Fibroblast of mammary gland (primary cell): ENCODE data around the gene C2CD2.
"Not testable (repeated sequence)": the region's sequence is repeated elsewhere in the genome, so short reads cannot be mapped to it uniquely, and the experiment has no call there.

ENCODE experiments used
- DNase-seq: peaks from one replicate; pipeline ENCODE4 v3.0.0-alpha.2; 2010; ENCODE audit warnings: low read depth
- H3K4me3 ChIP-seq: 2 replicates; pipeline ENCODE4 v1.5.1; 2011; ENCODE audit warnings: low read depth, mild to moderate bottlenecking, low read length, moderate library complexity; ENCODE audit not compliant: control insufficient read depth
- CTCF ChIP-seq: conservative IDR thresholded peaks from 2 replicates; pipeline ENCODE4 v1.5.1; 2011; ENCODE audit warnings: low read depth, low read length, inconsistent platforms; ENCODE audit not compliant: control insufficient read depth, insufficient read depth

The C2CD2 gene

DNA sequence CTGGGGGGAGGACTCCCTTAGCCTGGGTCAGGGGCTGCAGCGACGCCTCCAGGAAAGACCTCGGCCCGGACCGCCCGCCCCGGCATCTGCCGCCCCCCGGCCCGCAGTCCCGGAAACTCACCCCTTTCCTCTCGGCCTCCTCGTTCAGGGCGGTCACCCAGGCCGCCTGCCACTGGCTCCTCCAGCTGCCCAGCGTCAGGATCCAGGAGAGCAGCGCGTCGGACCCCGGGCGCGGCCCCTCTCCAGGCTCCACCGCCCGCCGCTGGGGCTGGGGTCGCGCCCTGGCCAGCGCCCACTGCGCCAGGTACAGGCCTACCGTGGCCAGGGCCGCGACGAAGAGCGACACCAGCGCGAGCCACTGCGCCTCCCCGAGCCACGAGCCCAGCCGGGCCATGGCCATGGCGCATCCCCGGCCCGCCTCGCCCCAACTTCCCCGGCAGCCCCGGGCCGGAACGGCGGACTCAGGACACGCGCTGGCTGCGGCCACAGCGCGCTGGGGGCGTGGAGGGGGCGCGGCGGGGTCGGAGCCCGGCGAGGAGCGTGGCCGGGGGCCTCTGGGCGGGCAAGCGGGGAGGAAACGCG, 478 bp downstream of the C2CD2 start:
- TF ChIP-seq CTCF: no peak
- DNase-seq: no peak

DNA sequence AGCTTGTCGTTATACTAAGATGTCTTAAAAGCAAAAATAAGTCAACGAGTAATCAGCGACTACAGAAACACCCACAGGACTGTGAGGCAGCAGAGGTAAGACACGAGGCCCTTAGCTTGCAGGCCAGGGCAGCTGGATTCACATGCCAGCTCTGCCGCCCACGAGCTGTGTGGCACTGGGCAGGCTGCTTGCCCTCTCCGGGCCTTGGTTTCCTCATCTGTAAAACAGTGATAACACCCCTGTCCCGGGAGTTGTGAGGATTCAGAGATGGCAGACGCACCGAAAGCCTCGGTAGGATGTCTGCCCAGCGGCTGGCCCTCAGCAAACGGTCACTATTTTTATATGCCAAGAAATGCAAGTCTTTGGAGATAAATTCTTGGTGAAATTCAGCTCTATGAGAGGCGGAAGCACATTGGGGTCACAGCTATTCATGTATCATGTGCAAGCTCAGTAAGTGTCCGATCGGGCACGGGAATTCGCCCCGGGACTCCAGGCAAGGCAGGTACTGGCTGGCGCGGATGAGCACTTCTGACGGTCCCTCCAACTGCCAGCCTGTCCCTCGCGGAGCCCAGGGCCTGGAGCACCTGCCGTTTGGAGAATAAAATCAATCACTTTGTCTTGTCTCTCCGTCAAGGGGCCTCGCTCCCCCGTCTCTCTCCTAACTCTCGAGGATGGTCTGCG, 1.1 kb downstream of the C2CD2 start:
- no peak for TF ChIP-seq CTCF
- H3K4me3 ChIP-seq: peak overlapping the region; percentile 79
- DNase-seq: peak; percentile 29

More for the DNA sequence above, 478 bp downstream of the C2CD2 start:
- peak overlapping the region; percentile 79 for H3K4me3 ChIP-seq

GRCh38 chr21:41951876-41952567, 1.8 kb downstream of the C2CD2 start:
- no peak for TF ChIP-seq CTCF
- no peak for DNase-seq
- H3K4me3 ChIP-seq: peak overlapping the region; percentile 79

DNA sequence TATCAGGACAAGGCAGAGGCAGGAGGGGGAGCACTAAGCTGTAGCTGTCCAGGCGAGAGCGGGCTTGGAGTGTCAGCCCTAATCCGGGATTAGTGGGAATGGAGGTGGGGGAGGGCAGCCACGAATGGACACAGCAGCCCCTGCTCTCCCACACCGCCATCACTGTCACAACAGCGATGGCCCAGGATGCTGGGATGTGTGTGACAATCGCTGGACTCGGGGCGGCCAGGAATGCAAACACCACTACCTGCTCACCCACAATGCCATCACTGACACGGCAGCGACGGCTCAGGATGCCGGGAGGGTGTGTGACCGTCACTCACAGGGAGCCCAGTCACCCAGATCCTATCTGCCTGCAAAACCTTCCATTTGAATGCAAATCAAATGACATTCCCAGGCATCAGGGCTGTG, 2.9 kb downstream of the C2CD2 start:
- no peak for DNase-seq
- no peak for TF ChIP-seq CTCF
- H3K4me3 ChIP-seq: no peak overlapping the region

DNA sequence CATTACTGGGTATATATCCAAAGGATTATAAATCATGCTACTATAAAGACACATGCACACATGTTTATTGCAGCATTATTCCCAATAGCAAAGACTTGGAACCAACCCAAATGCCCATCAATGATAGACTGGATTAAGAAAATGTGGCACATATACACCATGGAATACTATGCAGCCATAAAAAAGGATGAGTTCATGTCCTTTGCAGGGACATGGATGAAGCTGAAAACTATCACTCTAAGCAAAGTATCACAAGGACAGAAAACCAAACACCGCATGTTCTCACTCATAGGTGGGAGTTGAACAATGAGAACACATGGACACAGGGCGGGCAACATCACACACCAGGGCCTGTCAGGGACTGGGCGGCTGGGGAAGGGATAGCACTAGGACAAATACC, 4.2 kb downstream of the C2CD2 start:
- not testable (repeated sequence) for H3K4me3 ChIP-seq

GRCh38 chr21:41948901-41949300, 4.9 kb downstream of the C2CD2 start:
- H3K4me3 ChIP-seq: no peak overlapping the region
- TF ChIP-seq CTCF: no peak
- no peak for DNase-seq

More for the DNA sequence above, 4.2 kb downstream of the C2CD2 start:
- not testable (repeated sequence) for DNase-seq
